ENCODE data around the gene DNAJB1. TPM values are rescaled to one million over a fixed set of nuclear protein-coding genes. Genes with fewer than 3 reads are reported as not detected.

DNAJB1 gene
- total RNA-seq, 1 experiment from 2014 or later, result 77.7 TPM

GRCh38 chr19:14502334-14503092, 15.7 kb downstream of the DNAJB1 start:
- no peak overlapping the region for H3K27ac Mint-ChIP-seq
- Histone ChIP-seq H3K27ac (ENCODE audit: insufficient read length, low read depth, low read length) (no peak overlapping the region), H2BK15ac (ENCODE audit: low read depth, low read length) (no peak overlapping the region), H3K9me3 (ENCODE audit: control insufficient read depth, low read depth, low read length) (no peaks in the 10 kb centered on the region), H4K8ac (replicated peaks; ENCODE audit: insufficient read length, low read depth, low read length) (no peak overlapping the region), H4K91ac (ENCODE audit: insufficient read length, low read depth, low read length) (no peak overlapping the region), H2AK5ac (ENCODE audit: insufficient read length, low read length) (no peak overlapping the region), H3K14ac (ENCODE audit: insufficient read depth, low read length) (no peak overlapping the region), H4K20me1 (ENCODE audit: control insufficient read depth, insufficient read depth, insufficient read length) (no peaks in the 10 kb centered on the region), H2BK20ac (ENCODE audit: low read depth, low read length, poor library complexity, severe bottlenecking) (no peak overlapping the region), H3K79me2 (ENCODE audit: insufficient read depth, low read length) (no peaks in the 10 kb centered on the region), H2BK5ac (ENCODE audit: insufficient read length, low read length) (no peak overlapping the region), H2AFZ (ENCODE audit: low read length) (no peak overlapping the region), H4K5ac (ENCODE audit: insufficient read length, low read depth, low read length) (no peak overlapping the region), H3K9ac (ENCODE audit: extremely low read depth, insufficient read length, low read length) (no peak overlapping the region), H2BK120ac (ENCODE audit: low read depth, low read length, poor library complexity, severe bottlenecking) (no peak overlapping the region), H3K27me3 (ENCODE audit: insufficient read depth, low read length) (no peaks in the 10 kb centered on the region), H2BK12ac (ENCODE audit: insufficient read length, low read depth, low read length) (no peak overlapping the region), H3K79me1 (ENCODE audit: insufficient read depth, low read depth, low read length, poor library complexity, severe bottlenecking) (no peaks in the 10 kb centered on the region), H3K23me2 (ENCODE audit: insufficient read length, low read depth, low read length, poor library complexity, severe bottlenecking) (no peaks in the 10 kb centered on the region), H3T11ph (ENCODE audit: low read length) (no peak overlapping the region), H3K4ac (ENCODE audit: low read depth, low read length) (no peak overlapping the region), H3K4me2 (ENCODE audit: insufficient read depth, insufficient read length, low read length) (no peak overlapping the region), H3K23ac (ENCODE audit: insufficient read length, low read depth, low read length) (no peak overlapping the region), H3K56ac (ENCODE audit: insufficient read length, low read depth, low read length) (no peak overlapping the region), H3K4me1 (ENCODE audit: insufficient read depth, low read length) (no peaks in the 10 kb centered on the region), H3K18ac (ENCODE audit: insufficient read length, low read depth, low read length) (no peak overlapping the region)
- TF ChIP-seq CTCF (conservative IDR thresholded peaks at IDR 0.05), result no peak
- DNase-seq, result no peak
- peaks cover 7 to 13% of the 10 kb centered on the region in 2 experiments for H3K4me1 Mint-ChIP-seq
- no peaks in the 10 kb centered on the region for H3K36me3 Mint-ChIP-seq (ENCODE audit: insufficient read depth in 1 of 3, low read depth in 3 of 3)
- no peaks in the 10 kb centered on the region for H3K9me3 Mint-ChIP-seq
- WGBS (ENCODE audit: extremely low coverage, insufficient read length, low lambda C conversion rate), result no CpG with 5 or more reads among the region's 11 CpGs
- peaks cover 8% of the 10 kb centered on the region for H3K27me3 Mint-ChIP-seq (ENCODE audit: low read depth)
- no peak overlapping the region for H3K4me3 Mint-ChIP-seq

All from H9 (cell line).